Hypothalamus (tissue), 51 donors: ENCODE measurements around the gene UGP2.

Source experiments
- DNase-seq, 51 donors: peaks; one replicate each; lab custom pipeline; 2025; lab: John Stamatoyannopoulos, UW

Gene UGP2

DNA sequence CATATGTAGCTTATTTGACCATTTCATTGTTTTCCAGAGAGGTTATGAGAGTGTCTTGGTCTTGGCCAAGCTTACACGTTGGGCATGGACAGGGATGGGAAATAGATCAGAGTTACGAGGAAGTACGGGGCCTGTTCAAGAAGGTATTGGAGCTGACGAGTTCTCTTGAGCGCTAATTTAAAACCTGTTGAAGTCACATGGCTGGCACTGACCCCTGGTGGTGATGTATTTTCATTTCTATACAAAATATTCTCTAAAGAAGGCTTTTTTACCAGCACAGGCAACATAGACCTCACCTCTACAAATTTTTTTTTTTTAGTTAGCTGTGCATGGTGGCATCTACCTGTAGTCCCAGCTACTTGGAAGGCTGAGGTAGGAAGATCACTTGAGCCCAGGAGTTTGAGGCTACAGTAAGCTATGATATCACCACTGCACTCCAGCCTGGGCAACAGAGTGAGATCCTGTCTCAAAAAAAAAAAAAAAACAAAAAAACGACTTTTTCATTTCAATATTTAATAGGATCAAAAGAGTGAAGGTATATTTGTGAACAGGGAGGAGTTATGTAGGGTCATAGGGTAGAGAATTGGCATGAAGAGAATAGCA is 19.6 kb downstream of the UGP2 start:
- DNase-seq: peak in 7 of 51 donors; percentile 8 to 42 (median 38)

DNA sequence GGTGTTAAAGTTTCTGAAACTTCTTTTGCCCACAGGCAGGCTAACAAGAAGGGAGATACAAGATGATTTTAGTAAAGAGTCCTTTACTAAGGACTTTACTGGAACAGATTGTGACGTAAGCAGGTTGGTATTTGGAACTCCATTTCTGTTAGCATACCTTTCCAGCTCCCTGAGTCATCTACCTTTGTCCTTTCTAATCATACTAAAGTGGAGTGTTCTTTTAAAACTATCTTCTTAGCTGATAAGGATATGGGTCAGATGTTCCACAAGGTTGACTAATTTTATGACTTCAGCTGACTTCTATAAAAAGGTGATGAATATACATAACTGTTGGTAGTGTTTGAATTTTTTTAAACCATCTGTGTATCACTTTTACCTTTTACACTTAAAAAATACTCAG is 21.1 kb downstream of the UGP2 start:
- DNase-seq: no peak

DNA sequence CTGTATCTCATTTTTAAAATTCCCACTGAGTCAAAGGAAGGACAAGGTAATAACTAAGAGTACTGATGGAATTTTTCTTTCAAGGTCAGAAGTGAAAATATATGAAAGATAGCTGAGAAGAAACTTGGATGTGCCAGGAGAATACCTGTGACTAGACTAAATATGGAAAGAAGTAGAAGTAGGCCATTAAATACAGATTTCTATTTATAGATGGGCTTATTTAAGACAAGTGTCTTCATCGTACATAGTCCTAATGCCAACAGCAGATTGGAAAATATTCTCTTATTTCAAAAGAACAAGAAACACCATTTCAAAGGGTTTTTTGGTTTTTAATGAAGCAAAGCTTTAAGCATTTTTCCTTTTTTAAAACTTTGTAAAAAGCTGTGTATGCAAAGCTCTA is 22.0 kb downstream of the UGP2 start:
- DNase-seq: no peak

DNA sequence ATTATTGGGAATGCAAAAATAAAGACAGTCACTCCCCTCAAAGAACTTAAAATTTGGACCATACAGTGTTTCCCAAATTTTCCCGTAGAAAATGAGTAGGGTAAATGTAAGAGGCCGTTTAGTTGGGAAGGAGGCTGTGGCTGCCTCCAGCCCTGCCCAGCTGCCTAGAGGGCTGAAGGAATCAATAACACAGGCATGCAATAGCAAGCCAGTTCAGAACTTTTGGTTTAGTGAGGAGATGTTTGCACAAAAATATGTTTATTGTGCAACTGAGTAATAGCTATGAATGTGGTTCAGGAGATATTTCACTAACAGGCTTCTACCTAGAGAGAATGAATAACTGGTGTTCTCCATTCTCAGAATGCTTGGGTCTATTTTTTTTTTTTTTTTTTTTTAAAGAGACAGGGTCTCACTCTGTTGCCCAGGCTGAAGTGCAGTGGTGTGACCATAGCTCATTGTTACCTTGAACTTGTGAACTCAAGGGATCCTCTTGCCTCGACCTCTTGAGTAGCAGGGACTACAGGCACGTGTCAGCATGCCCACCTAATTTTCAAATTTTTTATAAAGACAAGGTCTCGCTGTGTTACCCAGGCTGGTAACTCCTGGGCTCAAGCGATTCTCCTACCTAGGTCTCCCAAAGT is 23.6 kb downstream of the UGP2 start:
- DNase-seq: no peak

DNA sequence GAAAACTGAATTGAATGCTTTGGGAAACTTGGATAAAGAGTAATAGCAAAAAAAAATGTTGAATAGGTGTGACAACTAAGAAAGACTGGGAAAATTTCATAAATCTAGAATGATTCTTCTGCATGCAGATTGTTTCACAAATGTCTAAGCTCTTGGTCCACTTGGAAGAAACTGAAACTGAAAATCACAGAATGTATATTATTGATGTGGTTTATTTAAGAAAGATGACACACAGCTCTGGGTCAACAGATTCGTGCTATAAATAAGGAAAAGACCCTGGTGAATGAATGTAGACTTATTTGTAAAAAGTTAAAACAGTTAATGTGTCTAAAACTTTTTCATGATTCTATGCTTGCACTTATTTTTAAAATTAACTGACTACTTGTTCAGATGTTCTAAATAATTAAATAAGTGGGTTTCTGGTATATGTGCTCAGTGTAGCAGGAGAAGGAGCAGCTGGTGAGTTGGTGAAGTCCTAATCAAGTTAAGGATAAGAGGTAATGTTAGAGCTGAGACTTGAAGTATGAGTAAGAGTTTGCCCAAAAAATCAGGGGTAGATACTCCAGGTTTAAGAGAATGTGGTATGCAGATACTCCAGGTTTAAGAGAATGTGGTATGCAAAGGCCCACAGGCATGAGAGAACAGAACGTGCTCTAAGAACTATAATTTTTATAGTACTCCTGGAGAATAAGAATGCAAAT is 24.5 kb downstream of the UGP2 start:
- DNase-seq: no peak

DNA sequence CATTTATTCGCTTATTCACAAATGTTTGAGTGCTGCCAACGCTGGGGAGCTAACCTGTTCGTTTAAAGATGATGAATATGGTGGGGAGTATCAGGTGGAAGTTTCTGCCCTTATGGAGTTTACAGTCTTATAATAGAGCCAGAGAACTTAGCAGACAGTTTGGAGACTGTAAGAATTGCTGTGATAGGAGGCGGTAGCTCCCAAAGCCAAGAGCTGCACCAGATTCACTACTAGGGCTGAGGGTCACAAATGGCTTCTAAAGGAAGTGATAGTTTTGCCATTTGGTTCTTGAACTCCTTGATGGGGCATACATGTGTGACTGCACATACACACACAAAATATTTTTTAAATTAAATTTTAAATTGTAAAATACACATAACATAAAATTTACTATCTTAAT is 29.0 kb downstream of the UGP2 start:
- no peak for DNase-seq

DNA sequence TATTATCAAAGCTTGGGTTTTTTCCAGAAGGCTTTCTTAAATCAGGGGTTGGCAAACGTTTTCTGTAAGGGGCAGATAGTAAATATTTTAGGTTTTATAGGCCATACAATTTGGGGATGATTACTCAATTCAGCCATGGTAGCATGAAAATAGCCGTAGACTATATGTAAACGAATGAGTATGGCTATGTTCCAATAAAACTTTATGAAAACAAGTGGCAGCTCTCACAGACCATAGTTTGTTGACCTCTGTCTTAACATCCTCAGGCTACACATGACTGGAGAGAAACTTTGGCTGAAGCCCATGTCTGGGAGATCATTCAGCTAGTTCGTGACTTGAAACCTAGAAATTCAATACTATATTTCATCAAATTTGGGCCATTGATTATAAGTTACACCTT is 30.2 kb downstream of the UGP2 start:
- DNase-seq: no peak

DNA sequence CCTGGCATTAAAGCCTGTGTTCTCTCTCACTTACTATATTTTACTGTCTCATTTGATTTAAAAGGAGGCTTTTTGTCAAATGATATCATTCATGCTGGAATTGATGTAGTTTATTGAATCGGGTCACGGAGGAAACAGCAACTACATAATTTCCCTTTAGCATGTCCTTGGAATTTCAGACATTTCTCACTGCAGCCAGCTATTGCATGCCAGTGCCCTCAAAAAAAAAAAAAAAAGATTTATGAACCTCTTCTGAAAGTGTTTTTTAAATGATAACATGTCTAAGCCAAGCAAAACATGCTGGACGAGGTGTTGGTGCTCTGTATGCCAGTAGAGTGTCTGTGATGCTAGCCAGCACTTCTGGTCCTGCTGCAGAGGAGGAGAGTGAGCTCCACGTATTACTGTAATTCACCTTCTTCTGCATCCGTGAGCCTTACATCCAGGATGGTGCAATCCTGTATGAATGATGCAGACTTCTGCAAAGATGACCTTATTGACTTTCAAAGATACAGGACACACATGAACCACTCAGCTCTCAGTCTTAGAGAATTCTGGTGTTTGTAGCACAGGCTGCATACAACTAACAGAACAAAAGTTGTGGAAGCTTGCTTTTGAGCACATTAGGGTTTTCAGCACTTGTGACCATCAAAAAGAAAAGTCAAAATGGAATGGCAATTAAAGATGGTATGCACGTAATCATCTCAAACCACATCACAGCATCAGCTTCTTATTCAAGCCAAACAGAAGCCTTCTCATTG is 31.1 kb downstream of the UGP2 start:
- no peak for DNase-seq

DNA sequence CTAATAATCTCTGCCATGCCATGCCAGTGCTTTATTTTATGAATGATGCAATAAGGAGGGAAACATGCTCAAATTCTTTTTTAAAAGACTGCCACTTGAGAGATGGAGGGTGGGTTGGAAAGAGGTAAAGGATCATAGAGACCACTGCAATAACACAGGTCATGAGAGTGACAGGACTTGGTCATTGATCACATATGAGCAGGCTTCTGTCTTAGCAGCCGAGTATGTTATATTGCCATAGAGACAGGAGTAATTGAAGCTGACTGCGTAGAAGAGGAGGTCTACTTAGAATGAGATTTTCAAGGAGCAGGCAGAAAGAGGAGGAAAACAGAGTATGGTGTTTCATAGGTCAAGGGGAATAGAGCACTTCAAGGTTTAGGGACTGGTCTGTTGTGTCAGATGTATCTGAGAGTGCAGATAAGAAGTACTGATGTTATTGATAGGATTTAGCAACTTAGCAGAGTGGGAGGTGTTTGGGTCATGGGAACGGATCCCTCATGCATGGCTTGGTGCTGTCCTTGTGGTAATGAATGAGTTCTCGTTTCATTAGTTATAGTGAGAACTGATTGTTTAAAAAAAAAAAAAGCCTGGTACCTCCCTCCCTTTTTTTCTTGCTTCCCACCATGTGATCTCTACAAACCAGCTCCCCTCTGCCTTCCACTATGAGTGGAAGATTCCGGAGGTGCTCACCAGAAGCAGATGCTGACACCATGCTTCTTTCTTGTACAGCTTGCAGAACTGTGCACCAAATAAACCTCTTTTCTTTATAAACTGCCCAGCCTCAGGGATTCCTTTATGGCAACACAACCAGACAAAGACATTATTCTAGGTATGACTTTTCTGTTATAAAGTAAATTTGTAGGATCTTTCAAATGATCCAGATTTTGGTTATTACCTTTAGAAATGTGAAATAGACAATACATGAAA is 32.8 kb downstream of the UGP2 start:
- DNase-seq: no peak

DNA sequence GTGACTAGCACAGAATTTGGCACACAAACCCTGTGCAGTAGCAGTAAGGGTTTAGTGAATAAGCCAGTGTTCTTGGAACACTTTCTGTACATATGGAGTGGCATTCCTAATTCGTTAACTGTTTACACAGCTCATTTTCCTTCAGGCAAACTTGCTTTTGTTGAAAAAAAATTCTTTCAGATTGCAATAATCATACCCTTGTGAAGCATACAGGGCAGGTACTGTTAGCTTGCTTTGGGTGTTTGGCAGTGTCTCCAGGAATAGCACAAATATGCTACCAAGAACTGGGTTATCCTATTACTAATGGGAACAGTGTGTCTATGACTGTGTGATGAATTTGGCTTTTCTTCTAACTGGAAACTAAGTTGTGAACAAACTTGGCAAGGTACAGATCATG is 33.4 kb downstream of the UGP2 start:
- peak in 1 of 51 donors; percentile 26 for DNase-seq

DNA sequence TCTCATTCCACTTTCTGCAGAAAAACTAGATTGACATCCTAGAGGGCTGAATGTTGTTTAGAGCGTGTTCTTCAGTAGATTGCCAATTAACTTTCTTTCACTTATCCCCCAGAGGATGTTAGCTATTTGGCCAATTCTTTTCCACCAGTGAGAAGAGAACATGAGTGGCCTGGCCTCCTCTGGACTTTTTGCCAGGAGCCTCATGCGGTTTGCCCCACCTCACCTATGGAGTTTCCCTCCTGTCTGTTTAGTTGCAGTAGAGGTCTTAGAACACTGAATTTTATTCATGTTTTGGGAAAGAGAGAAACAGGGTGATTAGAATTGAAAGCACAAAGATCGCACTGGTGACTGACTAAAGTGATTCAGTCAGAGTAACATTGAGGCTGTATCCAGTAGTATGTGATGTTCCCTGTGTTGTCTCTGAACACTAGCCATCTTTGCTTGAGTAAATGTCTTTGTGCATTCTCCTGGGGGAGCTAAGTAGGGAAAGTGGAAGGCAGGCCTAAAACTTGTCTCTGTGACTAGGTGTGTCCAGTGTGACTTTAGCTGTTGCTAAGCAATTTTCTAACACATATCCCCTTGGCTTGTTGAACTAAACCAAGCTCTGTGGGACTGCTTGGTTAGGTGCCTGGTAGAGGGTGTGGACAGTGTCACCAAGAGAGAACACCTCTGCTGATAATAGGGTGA is 34.0 kb downstream of the UGP2 start:
- DNase-seq: peak in 1 of 51 donors; percentile 7

DNA sequence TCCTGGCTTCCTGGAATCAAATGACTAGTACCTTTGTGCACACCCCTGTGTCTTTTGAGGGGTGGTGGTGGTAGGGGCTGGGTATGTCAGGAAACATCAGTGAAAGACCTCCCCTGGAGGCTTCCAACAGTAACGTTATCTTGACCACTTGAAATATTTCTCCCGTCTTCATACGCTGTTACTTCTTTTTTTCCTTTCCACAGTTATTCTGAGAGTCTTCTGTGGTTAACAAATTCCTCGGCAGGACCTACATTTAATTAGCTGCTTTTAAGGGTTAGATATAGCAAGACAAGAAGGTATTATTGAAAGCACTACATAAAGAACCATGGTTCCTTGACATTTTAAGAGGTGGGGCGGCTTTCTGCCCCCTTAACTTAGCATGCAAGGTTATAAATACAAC is 34.6 kb downstream of the UGP2 start:
- DNase-seq: no peak

DNA sequence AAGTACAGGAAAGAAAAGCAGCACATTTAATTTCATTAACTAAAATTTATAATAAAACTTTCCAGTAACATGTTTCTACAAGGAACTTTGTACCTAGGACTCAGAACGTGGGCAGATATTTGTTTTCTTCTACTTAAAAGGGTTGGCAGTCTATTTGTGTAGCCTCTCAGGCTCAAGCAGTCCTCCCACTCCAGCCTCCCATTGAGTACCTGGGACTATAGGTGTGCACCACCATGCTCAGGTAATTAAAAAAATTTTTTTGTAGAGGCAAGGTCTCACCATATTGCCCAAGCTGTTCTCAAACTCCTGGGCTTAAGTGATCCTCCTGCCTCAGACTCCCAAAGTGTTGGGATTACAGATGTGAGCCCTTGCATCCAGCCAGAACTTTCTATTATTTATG is 36.8 kb downstream of the UGP2 start:
- no peak for DNase-seq

DNA sequence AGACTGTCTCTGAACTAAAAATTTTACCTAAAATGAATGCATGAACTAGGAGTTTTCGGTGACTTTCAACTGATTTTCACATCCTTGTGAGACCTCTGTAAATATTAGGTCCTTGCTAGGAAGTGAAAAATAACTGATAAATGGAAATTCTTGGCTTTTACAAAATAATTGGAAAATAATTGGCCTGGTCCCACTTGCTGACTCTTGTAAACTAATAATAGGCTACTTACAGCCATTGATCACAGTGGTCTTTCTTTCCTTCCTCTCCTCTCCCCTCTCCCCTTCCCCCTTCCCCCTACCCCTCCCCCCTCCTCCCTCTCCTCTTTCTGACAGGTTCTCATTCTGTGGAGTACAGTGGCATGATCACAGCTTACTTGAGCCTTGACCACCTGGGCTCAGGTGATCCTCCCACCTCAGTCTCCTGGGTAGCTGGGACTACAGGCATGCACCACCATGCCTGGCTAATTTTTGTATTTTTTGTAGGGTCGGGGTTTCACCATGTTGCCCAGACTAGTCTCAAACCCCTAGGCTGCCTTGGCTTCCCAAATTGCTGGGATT is 38.3 kb downstream of the UGP2 start:
- no peak for DNase-seq

DNA sequence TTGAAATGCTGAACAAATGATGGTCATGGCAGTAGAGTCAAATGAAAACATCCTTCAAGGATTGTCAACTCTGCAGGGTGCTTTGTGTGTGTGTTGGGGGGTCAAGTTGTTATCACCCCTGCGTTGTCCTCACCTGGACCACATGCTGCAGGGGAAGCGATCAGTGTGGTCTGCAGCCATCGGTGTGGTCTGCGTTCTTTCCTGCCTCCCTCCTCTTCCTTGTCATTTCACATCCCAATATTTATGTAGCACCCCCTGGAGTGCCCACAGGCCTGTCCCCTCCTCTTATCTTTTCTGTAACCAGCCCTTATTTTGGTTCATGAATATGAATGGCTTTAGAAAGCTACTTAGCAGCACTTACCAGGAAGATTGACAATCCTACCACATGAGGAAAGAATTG is 38.9 kb downstream of the UGP2 start:
- DNase-seq: no peak

DNA sequence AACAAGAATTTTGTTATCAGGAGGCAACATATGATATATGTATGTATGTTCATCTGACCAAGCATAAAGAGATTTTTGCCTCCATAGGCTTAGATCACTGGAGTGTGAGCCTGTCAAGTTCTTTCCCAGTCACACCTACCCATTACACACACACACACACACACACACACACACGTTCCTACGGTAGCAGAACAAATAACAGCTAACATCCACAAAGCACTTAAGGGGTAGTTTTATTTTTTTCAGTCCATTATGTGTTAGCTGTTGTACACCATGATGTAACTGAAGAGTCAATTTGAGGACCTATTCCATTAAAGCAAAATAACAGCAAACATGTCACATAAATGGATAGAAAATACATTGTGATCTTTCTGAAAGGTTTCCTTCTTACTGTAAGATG is 39.5 kb downstream of the UGP2 start:
- DNase-seq: no peak

DNA sequence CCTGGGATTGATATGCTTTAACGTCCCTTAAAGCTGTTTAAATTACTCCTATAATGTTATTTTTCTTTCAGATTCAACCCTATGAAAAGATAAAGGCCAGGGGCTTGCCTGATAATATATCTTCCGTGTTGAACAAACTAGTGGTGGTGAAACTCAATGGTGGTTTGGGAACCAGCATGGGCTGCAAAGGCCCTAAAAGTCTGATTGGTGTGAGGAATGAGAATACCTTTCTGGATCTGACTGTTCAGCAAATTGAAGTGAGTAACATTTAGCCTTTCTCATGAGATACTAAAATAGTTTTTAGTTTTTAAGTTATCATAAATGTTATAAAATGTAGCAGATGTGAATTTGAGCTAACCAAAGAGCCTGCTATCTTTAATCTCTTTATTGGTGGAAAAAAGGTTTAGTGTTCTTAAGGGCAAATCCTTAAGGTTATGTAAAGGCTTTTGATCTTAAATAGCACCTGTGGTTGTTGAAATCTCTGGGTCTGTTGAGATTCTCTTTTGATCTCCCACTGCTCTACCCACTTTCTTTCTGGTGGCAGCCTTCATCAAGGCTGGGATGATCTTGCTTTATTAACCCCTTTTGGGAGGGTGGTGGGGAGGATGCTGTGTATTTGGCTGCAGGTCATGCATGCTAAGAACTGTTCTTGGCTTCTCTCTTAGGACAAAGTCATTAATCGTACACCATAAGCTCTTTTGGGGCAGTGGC is 40.9 kb downstream of the UGP2 start:
- DNase-seq: no peak

DNA sequence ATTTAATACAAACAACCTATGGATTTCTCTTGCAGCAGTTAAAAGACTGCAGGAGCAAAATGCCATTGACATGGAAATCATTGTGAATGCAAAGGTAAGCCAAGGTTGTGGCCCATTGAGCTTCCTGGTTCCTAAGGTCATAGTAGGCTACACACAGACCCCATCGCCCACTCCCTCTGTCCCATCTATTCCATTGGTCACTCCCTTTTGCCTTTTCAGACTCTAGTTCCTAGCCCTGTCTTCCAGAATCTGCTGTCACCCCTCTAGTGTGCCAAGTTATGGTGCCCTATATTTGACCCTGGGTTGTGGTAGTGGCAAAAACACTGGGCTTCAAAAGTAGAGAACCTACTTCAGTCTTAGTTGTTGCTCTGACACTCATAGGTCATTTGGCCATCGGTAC is 44.7 kb downstream of the UGP2 start:
- DNase-seq: no peak

DNA sequence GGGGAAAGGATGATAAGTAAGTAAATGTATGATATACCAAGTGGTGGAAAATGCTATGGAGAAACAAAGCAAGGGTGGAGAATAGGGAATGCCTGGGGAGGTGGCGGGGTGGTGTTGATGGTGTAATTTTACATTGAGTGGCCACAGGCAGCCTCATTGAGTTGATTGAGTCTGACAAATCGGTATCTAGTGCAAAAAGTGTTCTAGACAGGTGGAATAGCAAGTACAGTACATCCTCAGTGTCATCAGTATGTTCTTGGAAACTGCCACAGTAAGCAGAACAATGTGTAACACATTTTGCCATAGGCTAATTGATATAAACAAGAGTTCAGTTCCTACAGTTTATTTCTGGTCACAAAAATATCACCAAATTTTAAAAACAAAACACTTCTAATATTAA is 46.4 kb downstream of the UGP2 start:
- DNase-seq: no peak
